Activated CD8-positive, alpha-beta T cell treated with anti-CD3 and anti-CD28 coated beads, Interleukin-2, amount 10 ng/mL, durations not matched to agents 7 days and 5 days (primary cell): ENCODE results near the gene TIMM29. TPM values are rescaled to one million over a fixed set of nuclear protein-coding genes. Genes with fewer than 3 reads are reported as not detected.

Experiments
- ATAC-seq: fragments of 150-1000 bp; cut with Tn5 transposase; one replicate; pipeline ENCODE4 v1.10.0; 2021; ENCODE audit warnings: moderate library complexity
- CTCF ChIA-PET: fragments of 350-600 bp; sonication (Branson Sonifier 250); formaldehyde crosslinking; loops from one replicate; lab custom pipeline; 2021; ENCODE audit warnings: antibody characterized with exemption; lab: Charles Lee
- POLR2A ChIA-PET: fragments of 350-600 bp; sonication (Branson Sonifier 250); formaldehyde crosslinking; loops from one replicate; lab custom pipeline; 2021; ENCODE audit warnings: antibody characterized with exemption; lab: Charles Lee
- DNase-seq: peaks from one replicate; pipeline ENCODE4 v3.0.0-alpha.2; 2020
- H3K27ac Mint-ChIP-seq: one replicate; pipeline ENCODE4 v1.8.0; 2021; ENCODE audit warnings: mild to moderate bottlenecking, mixed read lengths
- H3K27me3 Mint-ChIP-seq: one replicate; pipeline ENCODE4 v1.8.0; 2021; ENCODE audit warnings: low read depth, mixed read lengths
- H3K36me3 Mint-ChIP-seq: one replicate; pipeline ENCODE4 v1.8.0; 2021; ENCODE audit warnings: low read depth, mixed read lengths
- H3K4me1 Mint-ChIP-seq: one replicate; pipeline ENCODE4 v1.8.0; 2021; ENCODE audit warnings: low read depth, mixed read lengths
- H3K4me3 Mint-ChIP-seq: one replicate; pipeline ENCODE4 v1.8.0; 2021; ENCODE audit warnings: mild to moderate bottlenecking, mixed read lengths
- H3K9me3 Mint-ChIP-seq: one replicate; pipeline ENCODE4 v1.8.0; 2022; ENCODE audit warnings: mixed read lengths; ENCODE audit not compliant: insufficient read depth
- total RNA-seq, 2 experiments: library from RNA; stranded (reverse); gene quantifications; one replicate each; pipeline ENCODE4 v1.2.3, GENCODE V29; 2021

The TIMM29 gene
- total RNA-seq, 2 experiments from 2014 or later, result 20.2 to 23.0 TPM

DNA sequence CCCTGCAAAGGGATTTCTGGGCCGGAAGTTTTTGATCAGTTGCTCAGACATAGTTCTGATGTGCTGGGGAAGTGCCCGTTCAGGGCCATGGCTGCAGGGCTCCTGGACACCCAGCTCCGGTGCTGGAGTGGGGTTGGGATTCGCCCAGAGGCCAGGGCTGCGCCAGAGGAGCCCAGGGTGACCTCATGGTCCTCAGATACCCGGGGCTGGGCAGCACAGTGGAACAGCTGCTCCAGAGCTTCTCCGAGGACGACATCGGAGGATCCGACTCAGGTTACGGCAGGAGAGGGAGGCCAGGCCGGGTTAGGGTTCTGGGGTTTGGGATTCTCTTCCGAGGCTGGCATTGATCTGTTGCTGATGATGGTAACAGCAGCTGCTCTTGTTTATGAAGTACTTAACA lies 36.4 kb upstream of the TIMM29 start:
- Mint-ChIP-seq H3K4me1 (peaks cover 7% of the 10 kb centered on the region), H3K27ac (no peak overlapping the region), H3K27me3 (no peaks in the 10 kb centered on the region), H3K4me3 (no peak overlapping the region), H3K36me3 (no peaks in the 10 kb centered on the region), H3K9me3 (no peaks in the 10 kb centered on the region)
- ChIA-PET POLR2A (interaction anchor here (0.6 kb wide), 1 partner anchor 175 kb away, joined by 4 read pairs; no protein-coding TSS in a partner anchor), CTCF (interaction anchor here (1.1 kb wide), 1 partner anchor 10 kb away, joined by 3 read pairs; no protein-coding TSS in a partner anchor)
- no peak for DNase-seq
- no peak for ATAC-seq

DNA sequence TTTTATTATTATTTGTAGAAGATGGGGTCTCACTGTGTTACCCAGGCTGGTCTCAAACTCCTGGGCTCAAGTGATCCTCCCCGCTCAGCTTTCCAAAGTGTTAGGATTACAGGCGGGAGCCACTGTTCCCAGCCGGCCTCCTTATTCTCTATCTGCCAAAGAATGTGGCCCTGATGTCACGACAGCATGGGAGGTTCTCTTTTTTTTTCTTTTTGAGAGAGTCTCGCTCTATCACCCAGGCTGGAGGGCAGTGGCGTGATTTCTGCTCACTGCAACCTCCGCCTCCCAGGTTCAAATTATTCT lies 33.7 kb upstream of the TIMM29 start:
- CTCF ChIA-PET, result no interaction called here
- Mint-ChIP-seq H3K9me3 (no peaks in the 10 kb centered on the region), H3K4me1 (peaks cover 11% of the 10 kb centered on the region), H3K27me3 (no peaks in the 10 kb centered on the region), H3K4me3 (no peak overlapping the region), H3K27ac (no peak overlapping the region), H3K36me3 (no peaks in the 10 kb centered on the region)
- ATAC-seq (no peak), DNase-seq (no peak)
- POLR2A ChIA-PET, result no interaction called here

DNA sequence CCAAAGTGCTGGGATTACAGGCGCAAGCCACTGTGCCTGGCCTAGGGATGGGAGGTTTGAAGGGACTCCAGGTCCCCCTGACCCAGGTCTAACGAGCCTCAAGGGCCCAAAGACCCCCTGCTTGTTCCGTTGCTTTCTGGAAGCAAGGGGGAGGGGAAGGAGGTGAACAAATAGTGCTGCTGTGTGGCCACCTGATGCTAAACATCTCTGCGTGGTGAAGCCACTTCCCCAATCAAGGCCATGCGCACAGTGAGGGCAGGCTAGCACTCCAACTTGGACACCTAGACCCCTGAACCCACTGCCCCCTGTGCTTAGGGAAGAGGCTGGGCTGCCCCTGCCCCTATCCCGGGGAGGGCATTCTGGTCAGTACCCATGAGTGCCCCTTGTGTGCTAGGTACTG lies 33.2 kb upstream of the TIMM29 start:
- no peak overlapping the region for H3K27ac Mint-ChIP-seq

DNA sequence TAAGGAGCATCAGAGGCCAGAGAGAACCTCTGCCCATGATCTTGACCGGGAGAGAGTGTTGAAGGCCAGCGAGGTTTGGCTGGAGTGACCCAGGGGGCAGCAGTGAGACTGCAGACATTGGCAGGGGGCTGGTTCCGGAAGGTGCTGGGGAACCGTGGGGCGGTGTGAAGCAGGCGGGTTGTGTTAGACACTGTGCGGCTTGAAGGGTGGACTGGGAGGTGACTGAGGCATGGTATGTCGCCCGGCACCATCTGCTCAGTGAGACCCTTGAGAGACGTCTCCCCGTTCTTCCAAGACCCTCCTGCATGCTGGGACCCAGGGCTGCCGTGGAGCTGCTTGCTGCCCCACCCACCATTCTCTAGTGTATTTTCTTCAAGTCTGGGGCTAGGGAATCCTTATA lies 32.7 kb upstream of the TIMM29 start:
- Mint-ChIP-seq H3K27me3 (no peaks in the 10 kb centered on the region), H3K4me3 (no peak overlapping the region), H3K4me1 (peaks cover 11% of the 10 kb centered on the region), H3K27ac (no peak overlapping the region), H3K36me3 (no peaks in the 10 kb centered on the region), H3K9me3 (no peaks in the 10 kb centered on the region)
- ChIA-PET CTCF (no interaction called here), POLR2A (interaction anchor here (0.9 kb wide), 1 partner anchor 8 kb away, joined by 3 read pairs; no protein-coding TSS in a partner anchor)
- ATAC-seq (no peak), DNase-seq (no peak)

More for the DNA sequence above, 33.2 kb upstream of the TIMM29 start:
- peaks cover 11% of the 10 kb centered on the region for H3K4me1 Mint-ChIP-seq
- no peaks in the 10 kb centered on the region for H3K9me3 Mint-ChIP-seq
- no peak for ATAC-seq
- H3K27me3 Mint-ChIP-seq, result no peaks in the 10 kb centered on the region
- no peak overlapping the region for H3K4me3 Mint-ChIP-seq
- ChIA-PET CTCF (no interaction called here), POLR2A (no interaction called here)
- DNase-seq, result no peak
- H3K36me3 Mint-ChIP-seq, result no peaks in the 10 kb centered on the region

DNA sequence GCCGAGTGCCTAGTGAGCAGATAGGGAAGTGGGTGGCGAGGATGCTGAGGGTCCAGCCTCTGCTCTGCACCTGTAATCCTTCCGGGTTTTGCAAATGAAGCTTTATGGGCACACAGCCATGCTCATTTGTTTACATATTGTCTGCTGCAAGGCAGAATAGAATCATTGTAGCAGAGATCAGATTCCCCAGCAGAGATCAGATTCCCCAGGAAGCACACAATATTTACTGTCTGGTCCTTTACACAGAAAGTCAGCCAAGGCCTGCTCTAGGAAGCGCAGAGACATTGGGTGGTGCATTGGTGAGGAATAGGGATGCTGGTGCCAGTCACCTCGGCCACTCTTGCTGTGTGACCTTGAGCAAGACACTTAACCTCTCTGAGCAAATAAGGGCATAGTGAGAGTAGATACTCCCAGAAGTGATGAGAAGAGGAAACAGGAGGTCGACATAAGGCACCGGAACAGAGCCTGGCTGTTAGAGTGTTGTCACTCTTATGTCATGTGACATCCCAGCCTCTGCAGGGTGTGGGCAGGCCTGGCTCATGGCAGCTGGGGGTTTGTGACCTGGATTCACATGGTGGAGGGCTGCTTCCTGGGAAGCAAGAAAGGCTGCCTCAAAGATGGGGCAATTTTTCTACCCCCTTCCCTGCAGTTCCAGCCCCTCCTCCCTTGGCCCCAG lies 31.6 kb upstream of the TIMM29 start:
- ATAC-seq (peak; percentile 77), DNase-seq (peak; percentile 30)
- ChIA-PET CTCF (no interaction called here), POLR2A (interaction anchor here (0.9 kb wide), 1 partner anchor 9 kb away, joined by 3 read pairs; no protein-coding TSS in a partner anchor)
- Mint-ChIP-seq H3K9me3 (no peaks in the 10 kb centered on the region), H3K4me3 (no peak overlapping the region), H3K27ac (peak overlapping the region; percentile 79), H3K4me1 (peaks cover 11% of the 10 kb centered on the region), H3K27me3 (no peaks in the 10 kb centered on the region), H3K36me3 (no peaks in the 10 kb centered on the region)

DNA sequence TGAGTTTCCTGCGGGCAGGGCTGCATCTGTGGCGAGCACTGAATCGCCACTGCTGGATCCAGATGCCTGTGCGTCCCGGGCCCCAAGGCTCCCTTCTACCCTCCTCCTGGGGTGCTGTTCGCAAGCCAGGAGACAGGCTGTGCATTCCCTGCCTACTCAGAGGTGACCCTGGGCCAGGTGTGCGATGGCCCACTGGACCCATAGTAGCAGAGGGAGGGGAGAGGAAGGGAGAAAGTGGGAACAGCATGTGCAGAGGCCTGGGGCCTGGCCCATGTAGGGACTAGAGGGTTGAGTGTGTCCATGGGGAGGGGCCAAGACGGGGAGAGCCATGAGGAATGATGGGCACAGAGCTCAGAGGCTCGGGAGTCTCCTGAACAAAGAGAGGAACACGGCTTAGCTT lies 30.0 kb upstream of the TIMM29 start:
- no peaks in the 10 kb centered on the region for H3K9me3 Mint-ChIP-seq
- H3K27me3 Mint-ChIP-seq, result no peaks in the 10 kb centered on the region
- no peak overlapping the region for H3K27ac Mint-ChIP-seq
- ChIA-PET CTCF (interaction anchor here (1.5 kb wide), 1 partner anchor 26 kb away, joined by 3 read pairs; no protein-coding TSS in a partner anchor), POLR2A (no interaction called here)
- H3K4me3 Mint-ChIP-seq, result no peak overlapping the region
- ATAC-seq, result no peak
- no peak for DNase-seq
- H3K4me1 Mint-ChIP-seq, result peaks cover 11% of the 10 kb centered on the region
- H3K36me3 Mint-ChIP-seq, result peaks cover 5% of the 10 kb centered on the region

DNA sequence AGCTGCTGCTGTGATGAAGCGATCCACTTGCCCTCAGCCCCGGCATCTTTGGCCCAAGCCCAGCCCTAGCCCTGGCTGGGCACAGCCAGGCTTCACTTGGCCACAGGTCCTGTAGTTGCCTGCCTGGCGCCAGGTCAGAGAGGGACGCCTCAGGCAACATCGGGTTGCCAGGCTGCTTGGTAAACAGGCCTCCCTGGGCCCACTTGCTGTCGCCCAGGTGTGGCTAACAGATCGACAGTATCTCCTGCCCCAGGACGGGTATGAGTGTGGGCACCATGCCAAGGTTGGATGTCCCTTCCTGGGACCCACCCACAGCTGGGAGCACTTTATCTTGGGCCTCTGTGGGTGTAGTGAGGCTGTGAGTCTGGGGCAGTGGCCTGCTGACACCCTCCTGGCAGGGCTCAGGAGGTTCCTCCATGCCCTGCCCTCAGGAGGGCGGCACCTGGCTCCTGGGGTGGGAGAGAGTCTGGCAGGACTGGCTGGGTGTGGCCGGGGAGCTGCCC lies 29.4 kb upstream of the TIMM29 start:
- H3K4me3 Mint-ChIP-seq, result no peak overlapping the region
- no peaks in the 10 kb centered on the region for H3K9me3 Mint-ChIP-seq
- CTCF ChIA-PET, result interaction anchor here (1.5 kb wide), 1 partner anchor 27 kb away, joined by 3 read pairs; no protein-coding TSS in a partner anchor
- ATAC-seq (no peak), DNase-seq (no peak)
- H3K27me3 Mint-ChIP-seq, result no peaks in the 10 kb centered on the region
- H3K36me3 Mint-ChIP-seq, result peaks cover 5% of the 10 kb centered on the region
- H3K27ac Mint-ChIP-seq, result no peak overlapping the region
- POLR2A ChIA-PET, result interaction anchor here (0.7 kb wide), 1 partner anchor 152 kb away, joined by 3 read pairs; no protein-coding TSS in a partner anchor
- peaks cover 11% of the 10 kb centered on the region for H3K4me1 Mint-ChIP-seq

DNA sequence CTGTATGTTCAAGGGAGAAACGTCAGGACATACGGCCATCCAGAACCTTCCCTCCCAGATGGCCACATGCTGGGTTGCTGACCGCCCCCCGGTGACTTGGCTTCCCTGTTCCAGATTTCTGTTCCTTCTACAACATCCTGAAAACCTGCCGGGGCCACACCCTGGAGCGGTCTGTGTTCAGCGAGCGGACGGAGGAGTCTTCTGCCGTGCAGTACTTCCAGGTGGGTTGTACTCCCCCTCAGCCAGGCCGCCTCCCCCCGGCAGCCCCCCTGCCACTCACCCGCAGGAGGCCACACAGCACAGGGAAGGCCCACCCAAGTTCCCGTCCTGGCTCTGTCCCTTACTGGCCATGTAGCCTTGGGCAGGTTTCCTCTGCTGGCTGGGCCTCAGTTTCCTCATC lies 20.7 kb upstream of the TIMM29 start:
- no peak overlapping the region for H3K27ac Mint-ChIP-seq

DNA sequence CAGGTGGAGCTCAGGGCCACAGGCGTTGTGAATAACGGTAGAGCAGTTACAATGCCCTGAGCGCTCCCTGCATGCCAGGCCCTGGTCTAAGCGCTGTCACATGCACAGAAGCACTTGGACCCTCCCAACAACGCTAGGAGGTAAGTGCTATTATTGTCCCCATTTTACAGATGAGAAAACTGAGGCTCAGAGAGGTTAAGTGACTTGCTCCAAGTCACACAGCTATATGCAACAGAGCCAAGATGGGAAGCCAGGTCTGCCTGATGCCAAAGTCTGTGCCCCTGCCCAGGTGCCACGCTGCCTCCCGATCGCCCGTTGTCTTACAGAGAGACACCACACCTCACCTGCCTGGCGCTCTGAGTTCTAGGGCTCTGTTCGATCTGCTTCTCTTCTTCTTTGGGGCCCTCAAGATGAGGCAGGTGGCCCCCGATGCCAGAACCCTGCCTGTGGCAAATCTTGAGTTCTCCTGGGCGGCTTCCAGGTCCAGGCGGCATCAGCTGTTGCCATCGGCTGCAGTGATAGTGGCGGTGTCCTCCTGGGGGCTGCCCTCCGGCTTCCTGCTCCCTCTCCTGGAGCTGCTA lies 20.1 kb upstream of the TIMM29 start:
- ATAC-seq, result no peak
- Mint-ChIP-seq H3K4me1 (no peaks in the 10 kb centered on the region), H3K27me3 (no peaks in the 10 kb centered on the region), H3K9me3 (no peaks in the 10 kb centered on the region), H3K4me3 (no peak overlapping the region), H3K36me3 (peaks cover 7% of the 10 kb centered on the region), H3K27ac (no peak overlapping the region)
- ChIA-PET CTCF (interaction anchor here (2.0 kb wide), 1 partner anchor 37 kb away, joined by 5 read pairs; no protein-coding TSS in a partner anchor), POLR2A (no interaction called here)
- no peak for DNase-seq

More for the DNA sequence above, 20.7 kb upstream of the TIMM29 start:
- H3K4me1 Mint-ChIP-seq, result no peaks in the 10 kb centered on the region
- H3K27me3 Mint-ChIP-seq, result no peaks in the 10 kb centered on the region
- POLR2A ChIA-PET, result no interaction called here
- CTCF ChIA-PET, result no interaction called here
- no peak for DNase-seq
- H3K4me3 Mint-ChIP-seq, result no peak overlapping the region
- ATAC-seq, result no peak
- no peaks in the 10 kb centered on the region for H3K9me3 Mint-ChIP-seq
- H3K36me3 Mint-ChIP-seq, result peaks cover 11% of the 10 kb centered on the region

DNA sequence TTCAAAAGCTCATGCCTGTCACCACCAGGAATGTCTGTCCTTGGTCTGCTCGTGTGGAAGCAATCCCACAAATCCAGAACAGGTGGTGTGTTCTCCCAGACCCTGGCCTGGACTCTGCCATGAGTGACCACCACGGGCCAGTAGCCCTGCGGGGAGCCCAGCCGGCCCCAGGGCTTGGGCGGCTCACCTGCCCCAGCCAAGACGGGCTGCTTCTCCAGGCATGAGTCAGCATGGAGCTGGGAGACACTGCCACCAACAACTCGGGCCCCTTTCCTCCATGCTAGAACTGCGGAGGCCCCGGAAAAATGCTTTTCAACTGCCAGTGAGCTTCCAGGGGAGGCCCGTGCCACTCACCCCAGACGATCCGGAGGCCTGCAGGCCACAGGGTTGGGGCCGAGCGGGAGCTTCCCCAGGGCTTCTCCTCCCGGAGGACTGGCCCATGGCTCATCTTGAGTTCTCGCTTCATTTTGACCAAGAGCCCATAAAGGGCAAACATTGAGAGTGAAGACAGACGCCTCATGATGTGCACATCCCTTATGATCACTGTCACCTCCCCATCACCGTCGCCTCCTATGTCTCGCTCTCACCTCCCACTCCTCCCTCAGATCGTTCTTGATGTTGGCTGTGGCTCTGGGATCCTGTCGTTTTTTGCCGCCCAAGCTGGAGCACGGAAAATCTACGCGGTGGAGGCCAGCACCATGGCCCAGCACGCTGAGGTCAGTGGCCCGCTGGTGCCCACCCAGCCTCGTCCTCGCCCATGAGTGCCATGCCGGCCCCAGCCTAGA lies 16.8 kb upstream of the TIMM29 start:
- H3K4me3 Mint-ChIP-seq, result no peak overlapping the region
- DNase-seq (no peak), ATAC-seq (no peak)
- H3K27ac Mint-ChIP-seq, result no peak overlapping the region
- POLR2A ChIA-PET, result no interaction called here
- no peaks in the 10 kb centered on the region for H3K4me1 Mint-ChIP-seq
- CTCF ChIA-PET, result interaction anchor here (2.0 kb wide), 1 partner anchor 30 kb away, joined by 6 read pairs; no protein-coding TSS in a partner anchor
- H3K27me3 Mint-ChIP-seq, result no peaks in the 10 kb centered on the region
- H3K36me3 Mint-ChIP-seq, result peaks cover 7% of the 10 kb centered on the region
- no peaks in the 10 kb centered on the region for H3K9me3 Mint-ChIP-seq

DNA sequence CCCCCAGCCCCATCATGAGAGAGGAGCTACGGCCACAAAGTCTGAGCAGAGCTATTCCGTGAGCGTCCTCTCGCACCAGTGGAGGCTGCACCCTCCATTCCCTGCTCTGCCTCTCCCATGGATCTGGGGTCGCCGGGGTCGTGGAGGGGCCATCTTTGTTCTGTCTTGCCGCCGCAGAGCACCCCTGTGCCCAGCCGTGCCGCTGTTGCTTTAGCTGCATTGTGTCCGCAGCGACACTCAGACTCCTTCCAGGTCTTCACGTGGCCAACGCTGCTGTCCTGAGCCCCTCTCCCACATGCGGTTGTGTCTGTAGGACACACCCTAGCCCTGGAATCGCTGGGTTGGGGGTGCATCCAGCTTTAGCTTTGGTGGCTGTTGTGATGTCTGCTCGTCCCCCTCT lies 16.0 kb upstream of the TIMM29 start:
- ATAC-seq, result no peak

More for the DNA sequence above, 16.0 kb upstream of the TIMM29 start:
- ChIA-PET POLR2A (interaction anchor here (0.7 kb wide), 1 partner anchor 12 kb away, joined by 3 read pairs; no protein-coding TSS in a partner anchor), CTCF (interaction anchor here (2.0 kb wide), 1 partner anchor 29 kb away, joined by 6 read pairs; no protein-coding TSS in a partner anchor)
- Mint-ChIP-seq H3K27ac (no peak overlapping the region), H3K36me3 (peaks cover 7% of the 10 kb centered on the region), H3K4me3 (no peak overlapping the region), H3K9me3 (no peaks in the 10 kb centered on the region), H3K27me3 (no peaks in the 10 kb centered on the region), H3K4me1 (no peaks in the 10 kb centered on the region)
- DNase-seq, result no peak
